Globus pallidus (tissue), 1 donor: Measurements from ENCODE around the gene ANTXR1.

Experiments
- DNase-seq: peaks from one replicate; pipeline ENCODE4 v3.0.0-alpha.2; 2015; ENCODE audit warnings: low spot score

The ANTXR1 gene

GRCh38 chr2:69097891-69098655 lies 85.1 kb downstream of the ANTXR1 start:
- DNase-seq: no peak

GRCh38 chr2:69099541-69099940 lies 86.6 kb downstream of the ANTXR1 start:
- DNase-seq: no peak

GRCh38 chr2:69100220-69100723 lies 87.3 kb downstream of the ANTXR1 start:
- DNase-seq: no peak

GRCh38 chr2:69102041-69102593 lies 89.1 kb downstream of the ANTXR1 start:
- no peak for DNase-seq

- DNase-seq: no peak
These were observed 90.4 kb downstream of the ANTXR1 start for GRCh38 chr2:69103419-69103818.

- DNase-seq: no peak
These were observed 91.3 kb downstream of the ANTXR1 start for GRCh38 chr2:69104261-69104660.

GRCh38 chr2:69109255-69109654 lies 96.3 kb downstream of the ANTXR1 start:
- DNase-seq: no peak

GRCh38 chr2:69111076-69111475 lies 98.1 kb downstream of the ANTXR1 start:
- DNase-seq: no peak

- no peak for DNase-seq
These were observed 100.6 kb downstream of the ANTXR1 start for GRCh38 chr2:69113627-69114026.

- no peak for DNase-seq
These were observed 101.6 kb downstream of the ANTXR1 start for GRCh38 chr2:69114534-69114933.

GRCh38 chr2:69116438-69116837 lies 103.5 kb downstream of the ANTXR1 start:
- no peak for DNase-seq

GRCh38 chr2:69118609-69119008 lies 105.6 kb downstream of the ANTXR1 start:
- DNase-seq: no peak

GRCh38 chr2:69119104-69119894 lies 106.3 kb downstream of the ANTXR1 start:
- no peak for DNase-seq

GRCh38 chr2:69122271-69122670 lies 109.3 kb downstream of the ANTXR1 start:
- DNase-seq: no peak

- no peak for DNase-seq
These were observed 110.2 kb downstream of the ANTXR1 start for GRCh38 chr2:69123182-69123581.

- DNase-seq: no peak
These were observed 111.4 kb downstream of the ANTXR1 start for GRCh38 chr2:69124343-69124742.

GRCh38 chr2:69125816-69126215 lies 112.8 kb downstream of the ANTXR1 start:
- DNase-seq: no peak

GRCh38 chr2:69126341-69126740 lies 113.4 kb downstream of the ANTXR1 start:
- no peak for DNase-seq

- DNase-seq: no peak
These were observed 118.5 kb downstream of the ANTXR1 start for GRCh38 chr2:69131452-69131851.

GRCh38 chr2:69131983-69132675 lies 119.2 kb downstream of the ANTXR1 start:
- no peak for DNase-seq

- DNase-seq: no peak
These were observed 120.1 kb downstream of the ANTXR1 start for GRCh38 chr2:69132960-69133590.

GRCh38 chr2:69133898-69134297 lies 120.9 kb downstream of the ANTXR1 start:
- no peak for DNase-seq
